SK-N-MC (cell line): ENCODE measurements around the gene VPS54.

Source experiments
- EZH2 ChIP-seq: fragments of 200-600 bp; sonication (generic); IDR thresholded peaks from one replicate; pipeline ENCODE4 v1.6.1; 2017; ENCODE audit warnings: antibody characterized with exemption
- FOXP2 ChIP-seq: optimal IDR thresholded peaks from 2 replicates; pipeline ENCODE3; 2011; ENCODE audit warnings: mild to moderate bottlenecking, moderate library complexity; ENCODE audit not compliant: insufficient read depth; ENCODE audit errors: extremely low read length, control extremely low read depth
- POLR2AphosphoS5 ChIP-seq: IDR thresholded peaks from 2 replicates; pipeline ENCODE4 v1.6.1; 2012; ENCODE audit warnings: mild to moderate bottlenecking, low read depth, low read length, borderline replicate concordance

DNA sequence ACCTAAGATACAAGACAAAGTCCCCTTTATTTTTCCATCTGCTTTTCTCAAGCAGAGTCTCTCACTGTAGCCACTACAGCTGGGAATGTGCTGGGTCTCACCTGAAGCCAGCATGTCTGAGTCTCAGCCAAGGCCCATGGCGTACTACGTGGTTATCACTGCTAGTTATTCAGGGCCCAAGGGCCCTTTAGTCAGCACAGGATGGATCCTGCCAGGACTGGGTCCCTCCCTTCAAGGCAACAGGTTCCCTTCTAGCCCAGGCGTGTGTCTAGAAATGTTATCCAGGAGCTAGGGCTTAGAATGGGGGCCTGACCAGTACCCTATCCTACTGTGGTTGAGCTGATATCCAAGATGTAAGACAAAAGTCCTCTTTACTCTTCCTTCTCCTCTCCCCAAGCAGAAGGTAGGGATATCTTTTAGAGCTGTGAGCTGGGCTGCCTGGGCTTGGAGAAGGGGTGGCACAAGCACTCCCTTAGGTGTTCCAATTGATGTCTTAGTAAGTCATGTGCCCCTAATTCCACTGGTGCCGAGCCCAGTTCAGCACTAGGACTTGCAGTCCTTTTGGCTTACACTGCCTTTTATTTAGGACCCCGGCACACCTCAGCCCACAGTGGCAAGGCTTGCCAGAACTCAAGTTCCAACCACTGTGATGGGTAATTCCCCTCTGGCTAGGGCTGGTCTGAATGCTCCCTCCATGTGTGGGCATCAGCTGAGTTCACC lies 17.7 kb downstream of the VPS54 start:
- TF ChIP-seq POLR2AphosphoS5 (no peak), EZH2 (no peak), FOXP2 (no peak)
